Loucy (cell line): ENCODE measurements around the gene MANF.

Experiments used
- CTCF ChIP-seq: fragments of 200-600 bp; sonication (generic); conservative IDR thresholded peaks from 2 replicates; pipeline ENCODE4 v1.5.1; 2014; ENCODE audit warnings: mild to moderate bottlenecking, antibody characterized with exemption, low read length
- EZH2phosphoT487 ChIP-seq: fragments of 200-600 bp; IDR thresholded peaks from 2 replicates; pipeline ENCODE4 v1.6.1; 2018; ENCODE audit warnings: antibody characterized with exemption, mild to moderate bottlenecking, moderate library complexity, borderline replicate concordance

DNA sequence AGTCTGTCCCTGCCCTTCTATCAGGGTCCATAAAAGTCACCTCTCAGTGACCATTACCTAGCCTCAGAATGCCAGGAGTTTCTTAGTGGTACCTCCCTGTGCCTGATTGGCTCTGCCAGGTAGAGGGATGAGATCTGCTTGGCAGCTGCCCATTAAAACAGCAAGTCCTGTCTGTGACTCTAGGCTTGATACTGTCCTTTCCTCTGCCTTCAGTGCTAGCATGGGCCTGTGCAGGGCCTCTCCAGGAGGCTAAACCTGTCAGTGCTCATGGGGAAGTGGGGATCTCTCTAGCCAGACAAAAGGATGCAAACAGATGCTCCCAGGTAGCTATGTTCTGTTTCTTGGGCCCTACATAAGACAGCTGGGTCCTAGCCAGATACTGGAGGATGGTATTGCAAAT lies 10.0 kb upstream of the MANF start:
- TF ChIP-seq CTCF, result no peak
- no peak for TF ChIP-seq EZH2phosphoT487
